Measurements from ENCODE around the gene MAP6D1. TPM values are rescaled to one million over a fixed set of nuclear protein-coding genes. Genes with fewer than 3 reads are reported as not detected.

The MAP6D1 gene
- total RNA-seq, 1 experiment from 2014 or later: 1.2 TPM

DNA sequence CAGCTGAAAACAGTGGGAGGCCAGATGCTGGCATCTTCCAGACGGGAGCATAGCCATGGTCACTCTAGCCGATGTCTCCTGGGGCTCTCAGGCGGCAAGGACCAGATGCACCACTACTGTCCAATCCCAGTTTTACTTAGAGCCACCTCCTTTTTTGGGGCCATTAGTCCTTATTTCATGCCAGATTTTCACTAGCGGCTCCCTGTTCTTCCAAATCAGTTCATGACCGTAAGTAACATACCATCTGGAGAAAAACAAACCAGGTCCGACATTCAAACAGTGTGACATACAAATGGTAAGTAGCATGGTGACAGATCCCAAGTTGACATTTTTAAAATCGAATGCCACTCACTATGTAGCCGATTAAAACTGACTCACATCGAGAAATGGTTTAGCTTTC lies 4.1 kb upstream of the MAP6D1 start:
- 0 out of 2 replicates have a peak, but pooled peaks cover 4% of the 10 kb centered on the region for H3K79me2 ChIP-seq (ENCODE audit: low read length)
- H4K20me1 ChIP-seq (ENCODE audit: insufficient read depth, low read depth, low read length): no peaks in the 10 kb centered on the region
- no peak overlapping the region for H3K4me3 ChIP-seq (ENCODE audit: low read length)
- H3K4me2 ChIP-seq (ENCODE audit: low read depth, low read length, poor library complexity, severe bottlenecking): no peak overlapping the region
- H3K27me3 ChIP-seq (ENCODE audit: low read length): no peaks in the 10 kb centered on the region
- H2AFZ ChIP-seq (ENCODE audit: low read length): no peak overlapping the region
- H3K36me3 ChIP-seq (ENCODE audit: insufficient read depth, low read length): peaks cover 15% of the 10 kb centered on the region
- H3K9ac ChIP-seq (ENCODE audit: low read length): no peak overlapping the region
- H3K4me1 ChIP-seq (ENCODE audit: low read length): peaks cover 4% of the 10 kb centered on the region
- no peak for DNase-seq
- no peak overlapping the region for H3K27ac ChIP-seq (ENCODE audit: low read length)
- H3K9me2 ChIP-seq (replicated peaks; ENCODE audit: insufficient read depth, low read length): no peaks in the 10 kb centered on the region
- no peaks in the 10 kb centered on the region for H3K9me3 ChIP-seq (ENCODE audit: low read length)

DNA sequence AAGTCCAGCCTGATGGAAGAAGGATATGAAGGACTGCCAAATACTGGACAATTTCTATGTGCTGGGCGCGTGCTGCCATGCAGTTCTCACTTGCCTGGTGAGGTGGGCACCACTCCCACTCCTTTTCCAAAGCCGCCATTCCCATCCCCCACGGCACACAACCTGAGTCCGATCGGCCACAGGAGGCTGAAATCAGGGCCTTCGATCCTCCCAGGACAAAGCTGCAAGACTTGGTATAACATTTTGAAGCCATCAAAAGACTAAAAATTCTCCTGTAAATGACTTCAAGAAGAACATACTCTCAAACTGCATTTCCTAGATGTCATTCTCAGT lies 3.1 kb upstream of the MAP6D1 start:
- H3K9me2 ChIP-seq (replicated peaks; ENCODE audit: insufficient read depth, low read length): no peaks in the 10 kb centered on the region
- H2AFZ ChIP-seq (ENCODE audit: low read length): no peak overlapping the region
- no peak overlapping the region for H3K4me3 ChIP-seq (ENCODE audit: low read length)
- no peaks in the 10 kb centered on the region for H3K9me3 ChIP-seq (ENCODE audit: low read length)
- H3K4me1 ChIP-seq (ENCODE audit: low read length): peaks cover 12% of the 10 kb centered on the region
- no peaks in the 10 kb centered on the region for H3K27me3 ChIP-seq (ENCODE audit: low read length)
- DNase-seq: no peak
- no peak overlapping the region for H3K9ac ChIP-seq (ENCODE audit: low read length)
- peaks cover 11% of the 10 kb centered on the region for H3K36me3 ChIP-seq (ENCODE audit: insufficient read depth, low read length)
- no peak overlapping the region for H3K4me2 ChIP-seq (ENCODE audit: low read depth, low read length, poor library complexity, severe bottlenecking)
- H3K79me2 ChIP-seq (ENCODE audit: low read length): peaks cover 11% of the 10 kb centered on the region
- H3K27ac ChIP-seq (ENCODE audit: low read length): no peak overlapping the region
- no peaks in the 10 kb centered on the region for H4K20me1 ChIP-seq (ENCODE audit: insufficient read depth, low read depth, low read length)

DNA sequence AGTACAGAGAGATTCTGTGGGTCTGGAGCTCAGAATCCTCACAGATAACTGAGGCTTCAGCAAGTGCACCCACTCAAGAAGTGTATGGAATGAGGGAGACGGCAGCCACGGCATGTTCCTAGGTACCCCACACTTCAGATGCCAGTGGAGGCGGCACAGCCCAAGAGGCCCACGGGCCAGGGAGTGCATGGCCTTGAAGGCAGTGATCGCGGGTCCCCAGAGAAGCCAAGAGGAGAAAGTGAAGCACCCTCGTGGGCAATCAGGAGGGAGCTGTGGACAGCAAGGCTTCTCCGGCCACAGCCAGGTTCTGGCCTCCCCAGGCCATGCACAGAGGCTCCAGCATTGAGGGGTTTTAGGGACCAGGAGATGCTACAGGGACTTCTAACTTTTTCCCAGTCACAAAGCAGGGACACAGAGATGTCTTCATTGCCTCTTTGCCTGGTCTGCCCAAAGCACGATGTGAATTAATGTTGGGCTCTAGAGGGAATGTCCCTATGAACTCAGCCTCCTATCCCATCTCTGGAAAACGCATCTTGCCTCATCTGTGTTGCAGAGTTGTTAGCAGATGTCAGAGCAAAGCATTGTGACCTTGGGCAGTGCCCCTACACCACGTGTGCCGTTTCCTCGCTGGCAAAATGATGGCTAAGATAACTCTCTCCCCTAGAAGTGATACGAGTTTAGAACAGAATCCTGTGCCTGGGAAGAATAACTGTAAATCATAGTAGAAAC lies 2.6 kb upstream of the MAP6D1 start:
- Histone ChIP-seq H4K20me1 (ENCODE audit: insufficient read depth, low read depth, low read length) (no peaks in the 10 kb centered on the region), H3K27ac (ENCODE audit: low read length) (no peak overlapping the region), H3K4me1 (ENCODE audit: low read length) (peaks cover 12% of the 10 kb centered on the region), H2AFZ (ENCODE audit: low read length) (no peak overlapping the region), H3K36me3 (ENCODE audit: insufficient read depth, low read length) (peaks cover 8% of the 10 kb centered on the region), H3K79me2 (ENCODE audit: low read length) (peaks cover 12% of the 10 kb centered on the region), H3K4me2 (ENCODE audit: low read depth, low read length, poor library complexity, severe bottlenecking) (no peak overlapping the region), H3K4me3 (ENCODE audit: low read length) (no peak overlapping the region), H3K27me3 (ENCODE audit: low read length) (no peaks in the 10 kb centered on the region), H3K9ac (ENCODE audit: low read length) (no peak overlapping the region), H3K9me3 (ENCODE audit: low read length) (no peaks in the 10 kb centered on the region), H3K9me2 (replicated peaks; ENCODE audit: insufficient read depth, low read length) (no peaks in the 10 kb centered on the region)
- no peak for DNase-seq

DNA sequence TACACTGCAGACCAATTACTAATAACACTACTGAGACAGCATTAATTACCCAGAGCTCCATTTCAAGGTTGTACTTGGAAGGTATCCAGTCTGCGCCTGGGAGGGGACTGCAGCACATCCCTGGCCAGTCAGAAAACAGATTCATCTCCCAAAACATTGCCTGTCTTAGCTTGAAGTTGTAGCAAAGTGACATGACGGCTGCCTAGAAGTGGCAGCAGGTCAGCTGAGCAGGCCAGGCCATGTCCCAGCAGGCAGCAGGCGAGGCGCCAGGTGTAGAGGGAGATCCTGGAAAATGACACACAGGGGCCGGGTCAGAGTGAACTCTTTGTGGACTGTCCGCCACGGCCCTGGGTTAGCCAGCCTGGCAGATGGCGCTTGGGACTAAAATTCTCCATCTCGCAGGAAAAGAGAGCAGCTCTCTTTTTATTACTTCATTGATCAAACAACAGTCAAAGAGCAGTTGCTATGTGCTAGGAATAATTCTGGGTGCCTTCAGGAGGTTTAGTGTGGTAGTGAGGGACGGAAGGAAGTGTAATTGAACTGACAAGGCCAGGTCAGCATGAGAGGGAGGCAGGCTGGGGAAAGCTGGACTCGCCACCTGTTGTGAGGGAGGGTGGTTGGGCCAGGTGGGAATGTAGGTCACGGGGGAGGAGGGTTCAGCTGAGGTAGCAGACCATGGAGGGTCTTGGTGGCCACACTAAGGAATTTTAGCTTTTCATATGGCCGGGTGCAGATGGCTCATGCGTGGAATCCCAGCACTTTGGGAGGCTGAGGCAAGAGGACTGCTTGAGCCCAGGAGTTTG lies 1.3 kb upstream of the MAP6D1 start:
- no peak overlapping the region for H3K27ac ChIP-seq (ENCODE audit: low read length)
- peaks cover 12% of the 10 kb centered on the region for H3K4me1 ChIP-seq (ENCODE audit: low read length)
- no peak overlapping the region for H3K4me2 ChIP-seq (ENCODE audit: low read depth, low read length, poor library complexity, severe bottlenecking)
- no peaks in the 10 kb centered on the region for H3K27me3 ChIP-seq (ENCODE audit: low read length)
- H3K9ac ChIP-seq (ENCODE audit: low read length): no peak overlapping the region
- DNase-seq: no peak
- peaks cover 3% of the 10 kb centered on the region; the same call in 1 of the 2 replicates for H3K36me3 ChIP-seq (ENCODE audit: insufficient read depth, low read length)
- H4K20me1 ChIP-seq (ENCODE audit: insufficient read depth, low read depth, low read length): no peaks in the 10 kb centered on the region
- H3K79me2 ChIP-seq (ENCODE audit: low read length): peaks cover 20% of the 10 kb centered on the region
- H2AFZ ChIP-seq (ENCODE audit: low read length): no peak overlapping the region
- no peak overlapping the region for H3K4me3 ChIP-seq (ENCODE audit: low read length)
- H3K9me2 ChIP-seq (replicated peaks; ENCODE audit: insufficient read depth, low read length): no peaks in the 10 kb centered on the region
- no peaks in the 10 kb centered on the region for H3K9me3 ChIP-seq (ENCODE audit: low read length)

DNA sequence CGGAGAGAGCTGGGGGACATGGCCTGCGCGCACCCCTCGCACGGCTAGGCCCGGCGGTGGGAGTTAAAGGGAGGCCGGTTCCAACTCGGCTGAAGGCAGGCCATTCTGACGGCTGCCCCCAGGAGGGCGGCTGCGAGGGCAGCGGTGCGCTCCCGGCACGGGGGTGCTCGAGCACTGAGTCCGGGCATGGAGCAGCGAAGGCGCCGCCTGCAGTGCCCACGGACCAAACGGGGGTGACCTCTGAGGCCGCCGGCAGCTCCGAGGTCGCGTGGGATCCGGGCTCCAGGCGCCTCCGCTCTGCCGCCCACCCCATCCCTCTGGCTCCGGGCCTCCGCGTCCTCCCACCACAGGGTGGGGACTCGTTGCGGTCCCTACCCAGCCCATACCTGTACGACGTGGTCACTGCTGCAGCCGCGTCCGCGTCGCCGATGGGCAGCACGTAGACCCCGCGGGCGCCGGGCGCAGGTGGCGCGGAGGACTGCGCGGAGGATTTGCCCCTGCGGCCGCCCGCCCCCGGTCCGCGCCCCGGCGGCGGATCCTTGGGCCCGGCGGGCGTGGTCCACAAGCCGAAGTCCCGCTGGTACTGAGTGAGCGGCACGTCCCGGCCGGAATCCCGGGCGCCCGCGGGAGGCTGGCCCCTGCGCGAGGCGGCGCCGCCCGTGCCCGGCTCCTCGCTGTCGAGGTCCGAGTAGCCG lies 469 bp downstream of the MAP6D1 start:
- no peaks in the 10 kb centered on the region for H3K9me2 ChIP-seq (replicated peaks; ENCODE audit: insufficient read depth, low read length)
- H3K4me3 ChIP-seq (ENCODE audit: low read length): peak overlapping the region; percentile 86
- H3K36me3 ChIP-seq (ENCODE audit: insufficient read depth, low read length): no peaks in the 10 kb centered on the region; the same call in 1 of the 2 replicates
- H3K4me2 ChIP-seq (ENCODE audit: low read depth, low read length, poor library complexity, severe bottlenecking): peak overlapping the region; percentile 91
- peaks cover 12% of the 10 kb centered on the region for H3K4me1 ChIP-seq (ENCODE audit: low read length)
- no peaks in the 10 kb centered on the region for H4K20me1 ChIP-seq (ENCODE audit: insufficient read depth, low read depth, low read length)
- H3K27ac ChIP-seq (ENCODE audit: low read length): peak overlapping the region; percentile 43
- no peaks in the 10 kb centered on the region for H3K27me3 ChIP-seq (ENCODE audit: low read length)
- peak overlapping the region; percentile 78 for H3K9ac ChIP-seq (ENCODE audit: low read length)
- no peaks in the 10 kb centered on the region for H3K9me3 ChIP-seq (ENCODE audit: low read length)
- peak overlapping the region; percentile 82 for H2AFZ ChIP-seq (ENCODE audit: low read length)
- DNase-seq: peak; percentile 66
- peaks cover 20% of the 10 kb centered on the region for H3K79me2 ChIP-seq (ENCODE audit: low read length)

DNA sequence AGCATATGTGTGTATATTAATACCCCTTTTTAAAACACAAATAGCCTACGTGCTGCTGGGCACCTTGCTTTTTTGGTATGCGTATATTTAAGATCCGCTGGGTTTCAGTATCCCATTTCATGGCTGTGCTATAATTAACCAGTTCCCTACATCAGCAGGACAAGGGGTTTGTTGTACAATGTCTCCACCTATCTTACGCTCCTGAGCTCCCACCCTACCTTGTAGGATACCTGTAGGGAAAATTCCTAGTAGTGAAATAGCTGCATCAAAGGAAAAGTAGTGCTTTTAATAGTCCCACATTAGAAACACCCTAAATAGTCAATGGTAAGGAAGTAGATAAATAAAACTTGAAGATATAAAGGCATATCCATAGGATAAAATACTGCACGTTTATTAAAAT lies 1.4 kb downstream of the MAP6D1 start:
- H3K9ac ChIP-seq (ENCODE audit: low read length): peak overlapping the region; percentile 78
- H3K9me3 ChIP-seq (ENCODE audit: low read length): no peaks in the 10 kb centered on the region
- peak overlapping the region; percentile 86 for H3K4me3 ChIP-seq (ENCODE audit: low read length)
- peak overlapping the region; percentile 91 for H3K4me2 ChIP-seq (ENCODE audit: low read depth, low read length, poor library complexity, severe bottlenecking)
- no peaks in the 10 kb centered on the region for H3K27me3 ChIP-seq (ENCODE audit: low read length)
- no peak overlapping the region for H3K27ac ChIP-seq (ENCODE audit: low read length)
- H3K4me1 ChIP-seq (ENCODE audit: low read length): peaks cover 12% of the 10 kb centered on the region
- H3K36me3 ChIP-seq (ENCODE audit: insufficient read depth, low read length): no peaks in the 10 kb centered on the region; the same call in 1 of the 2 replicates
- no peak overlapping the region for H2AFZ ChIP-seq (ENCODE audit: low read length)
- no peaks in the 10 kb centered on the region for H4K20me1 ChIP-seq (ENCODE audit: insufficient read depth, low read depth, low read length)
- no peaks in the 10 kb centered on the region for H3K9me2 ChIP-seq (replicated peaks; ENCODE audit: insufficient read depth, low read length)
- peaks cover 20% of the 10 kb centered on the region for H3K79me2 ChIP-seq (ENCODE audit: low read length)
- DNase-seq: no peak

DNA sequence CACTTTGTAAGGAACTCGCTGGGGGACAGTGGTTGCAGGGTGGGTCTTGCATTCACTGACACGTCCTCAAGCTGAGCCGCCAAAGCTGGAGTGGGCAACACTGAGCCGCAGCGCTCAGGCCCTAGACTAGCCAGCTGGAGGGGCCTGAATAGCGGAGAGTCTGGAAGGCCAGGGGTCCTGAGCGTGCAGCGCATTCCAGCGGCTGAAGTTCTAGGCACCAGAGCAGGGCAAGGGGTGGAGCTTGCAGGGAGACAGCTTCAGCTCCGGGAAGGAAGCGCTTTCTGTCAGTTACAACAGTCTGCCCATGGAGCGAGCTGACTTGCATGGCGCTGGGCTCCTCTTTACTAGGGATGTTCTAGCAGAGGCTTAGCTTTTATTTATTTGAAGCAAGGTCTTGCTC lies 2.7 kb downstream of the MAP6D1 start:
- no peak overlapping the region for H3K9ac ChIP-seq (ENCODE audit: low read length)

DNA sequence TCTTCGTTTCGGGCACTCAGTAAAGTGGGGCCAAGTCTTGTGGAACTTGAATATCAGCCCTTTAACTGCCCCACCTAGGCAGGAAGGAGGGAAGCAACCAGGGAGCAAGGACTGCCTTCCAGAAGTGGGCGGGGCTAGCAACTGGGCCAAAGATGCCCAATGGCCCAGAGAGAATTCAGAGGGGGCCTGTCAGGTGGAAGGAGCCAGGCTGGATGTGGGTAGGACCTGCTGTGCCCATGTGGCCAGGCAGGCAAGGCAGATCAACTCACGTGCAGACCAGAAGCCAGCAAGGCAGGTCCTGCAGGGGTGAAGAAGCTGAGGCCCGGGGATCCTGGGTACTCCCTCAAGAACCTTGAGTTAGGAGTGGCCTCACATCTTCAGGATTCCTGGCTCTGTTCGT lies 5.5 kb downstream of the MAP6D1 start:
- Histone ChIP-seq H3K27ac (ENCODE audit: low read length) (no peak overlapping the region), H3K4me3 (ENCODE audit: low read length) (no peak overlapping the region), H3K4me2 (ENCODE audit: low read depth, low read length, poor library complexity, severe bottlenecking) (no peak overlapping the region), H3K79me2 (ENCODE audit: low read length) (peaks cover 20% of the 10 kb centered on the region), H3K9ac (ENCODE audit: low read length) (no peak overlapping the region), H3K9me3 (ENCODE audit: low read length) (no peaks in the 10 kb centered on the region), H2AFZ (ENCODE audit: low read length) (no peak overlapping the region), H3K27me3 (ENCODE audit: low read length) (no peaks in the 10 kb centered on the region), H3K36me3 (ENCODE audit: insufficient read depth, low read length) (peaks cover 11% of the 10 kb centered on the region; the same call in 1 of the 2 replicates), H3K4me1 (ENCODE audit: low read length) (peaks cover 8% of the 10 kb centered on the region), H4K20me1 (ENCODE audit: insufficient read depth, low read depth, low read length) (no peaks in the 10 kb centered on the region), H3K9me2 (replicated peaks; ENCODE audit: insufficient read depth, low read length) (no peaks in the 10 kb centered on the region)
- no peak for DNase-seq

More for the DNA sequence above, 2.7 kb downstream of the MAP6D1 start:
- Histone ChIP-seq H3K36me3 (ENCODE audit: insufficient read depth, low read length) (no peaks in the 10 kb centered on the region), H2AFZ (ENCODE audit: low read length) (no peak overlapping the region), H4K20me1 (ENCODE audit: insufficient read depth, low read depth, low read length) (no peaks in the 10 kb centered on the region), H3K9me3 (ENCODE audit: low read length) (no peaks in the 10 kb centered on the region), H3K9me2 (replicated peaks; ENCODE audit: insufficient read depth, low read length) (no peaks in the 10 kb centered on the region), H3K27ac (ENCODE audit: low read length) (no peak overlapping the region), H3K4me3 (ENCODE audit: low read length) (no peak overlapping the region), H3K79me2 (ENCODE audit: low read length) (peaks cover 20% of the 10 kb centered on the region), H3K27me3 (ENCODE audit: low read length) (no peaks in the 10 kb centered on the region), H3K4me2 (ENCODE audit: low read depth, low read length, poor library complexity, severe bottlenecking) (no peak overlapping the region), H3K4me1 (ENCODE audit: low read length) (peaks cover 12% of the 10 kb centered on the region)
- no peak for DNase-seq

Measured in Karpas-422 (cell line).